Erythroblast (primary cell): ENCODE results near the gene DNAJC22.

Experiments used
- GATA1 ChIP-seq: IDR thresholded peaks from 2 replicates; pipeline ENCODE4 v1.6.1; 2011; ENCODE audit warnings: low read depth, mild to moderate bottlenecking, control low read depth, low read length, moderate library complexity
- POLR2A ChIP-seq: IDR thresholded peaks from 2 replicates; pipeline ENCODE4 v1.6.1; 2011; ENCODE audit warnings: mild to moderate bottlenecking, low read length

DNA sequence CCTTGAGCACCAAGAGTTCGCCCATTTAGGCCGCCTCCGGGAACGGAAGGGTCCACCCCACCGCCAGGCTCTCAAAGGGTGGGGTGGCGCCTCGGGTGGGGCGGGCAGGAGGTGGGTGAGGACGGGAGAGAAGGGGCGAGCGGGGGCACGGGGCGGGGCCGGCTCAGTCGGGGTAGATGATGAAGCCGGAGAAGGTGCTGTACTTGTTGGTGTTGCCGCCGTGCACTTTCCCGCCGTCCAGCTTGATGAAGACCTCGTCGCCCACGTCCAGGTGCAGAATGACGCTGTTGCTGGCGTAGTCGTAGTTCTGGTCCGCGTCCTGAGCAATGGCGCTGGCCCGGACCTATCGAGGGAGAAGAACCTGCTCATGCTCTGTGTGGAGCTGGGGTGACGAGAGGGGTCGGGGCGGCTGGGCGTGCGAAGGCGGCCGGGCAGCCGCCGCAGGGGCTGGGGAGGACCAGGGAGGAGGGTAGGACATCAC, 13.8 kb upstream of the DNAJC22 start:
- TF ChIP-seq POLR2A, result no peak
- TF ChIP-seq GATA1, result no peak
